HG02973 (cell line): Measurements from ENCODE around the gene NSMF.
"Not testable (repeated sequence)": the region's sequence is repeated elsewhere in the genome, so short reads cannot be mapped to it uniquely, and the experiment has no call there.

Source experiments
- ATAC-seq: cut with Tn5 transposase; IDR thresholded peaks from one replicate; pipeline ENCODE4 v1.9.1; 2021; ENCODE audit warnings: moderate library complexity; ENCODE audit not compliant: unreplicated experiment

NSMF gene

DNA sequence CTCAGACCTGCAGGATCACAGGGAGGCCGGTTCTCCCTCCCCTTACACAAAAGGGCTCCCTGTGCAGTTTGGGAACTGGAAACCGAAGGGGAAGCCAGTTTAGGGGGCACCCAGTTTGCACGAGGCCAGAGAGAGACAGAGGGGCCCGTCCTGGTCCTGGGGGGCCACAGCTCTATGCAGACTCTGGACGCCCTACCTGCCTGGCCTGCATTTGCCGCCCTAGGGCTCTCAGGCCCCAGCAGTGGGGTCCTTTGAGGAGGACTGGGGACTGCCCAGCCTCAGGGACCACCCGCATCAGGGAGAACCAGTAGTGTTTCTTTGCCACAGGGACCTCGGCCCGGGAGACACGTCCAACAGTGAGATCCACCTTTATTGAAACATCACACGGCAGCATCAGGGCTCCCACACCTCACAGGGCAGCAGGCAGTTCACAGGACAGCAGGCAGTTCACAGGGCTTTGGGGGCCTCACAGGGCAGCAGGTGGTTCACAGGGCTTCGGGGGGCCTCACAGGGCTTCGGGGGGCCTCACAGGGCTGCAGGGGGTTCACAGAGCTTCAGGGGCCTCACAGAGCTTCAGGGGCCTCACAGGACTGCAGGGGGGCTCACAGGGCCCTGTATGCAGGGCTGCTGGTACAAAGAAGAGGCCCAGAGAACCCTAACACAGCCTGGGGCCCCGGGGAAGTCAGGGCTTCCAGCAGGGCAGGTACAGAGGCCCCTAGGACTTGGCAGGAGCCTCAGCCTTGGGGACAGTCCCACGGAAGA, 648 bp upstream of the NSMF start:
- no peak for ATAC-seq

DNA sequence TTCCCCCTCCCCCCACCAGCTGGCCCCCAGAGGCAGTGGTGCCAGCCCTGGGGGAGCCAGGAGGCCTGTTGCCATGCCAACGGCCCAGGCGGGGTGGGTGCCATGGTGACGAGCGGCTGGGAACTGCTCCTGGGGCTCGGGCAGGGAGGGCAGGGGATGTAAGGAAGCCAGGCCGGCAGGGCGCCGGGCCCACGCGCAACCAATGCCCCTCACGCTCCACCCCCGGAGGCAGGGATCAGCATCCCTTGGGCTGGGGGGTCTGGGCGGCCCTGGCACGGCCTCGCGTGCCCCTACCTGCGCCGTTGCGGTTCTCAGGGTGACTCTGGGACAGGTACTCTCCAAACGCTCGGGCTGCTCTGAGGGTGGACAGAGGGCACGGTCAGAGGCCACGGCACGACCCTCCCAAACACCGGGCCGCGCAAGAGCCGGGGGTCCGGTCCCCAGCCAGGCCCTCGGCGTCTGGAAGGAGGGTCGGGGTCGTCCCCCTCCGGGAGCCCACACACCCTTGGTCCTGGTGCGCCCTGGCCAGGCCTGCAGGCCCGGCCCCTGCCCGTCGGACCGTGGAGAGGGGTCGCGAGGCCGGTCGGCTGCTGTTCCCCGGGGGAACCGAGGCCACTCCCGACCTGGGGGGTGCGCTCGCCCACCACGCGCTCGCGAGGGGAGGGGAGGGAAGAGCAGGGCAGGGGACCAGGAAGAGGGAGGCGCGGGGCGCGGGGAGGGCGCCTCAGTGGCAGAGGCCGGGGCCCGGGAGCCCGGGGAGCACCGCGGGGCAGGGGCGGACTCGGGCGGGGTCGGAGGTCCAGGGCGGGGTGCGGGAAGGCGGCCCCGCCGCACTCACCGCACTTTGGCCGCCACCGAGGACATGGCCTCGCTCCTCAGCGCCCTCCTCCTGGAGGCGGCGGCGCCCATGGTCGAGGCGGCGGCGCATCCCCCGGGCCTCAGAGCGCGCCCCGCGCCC, 661 bp downstream of the NSMF start:
- ATAC-seq, result peak; percentile 6

DNA sequence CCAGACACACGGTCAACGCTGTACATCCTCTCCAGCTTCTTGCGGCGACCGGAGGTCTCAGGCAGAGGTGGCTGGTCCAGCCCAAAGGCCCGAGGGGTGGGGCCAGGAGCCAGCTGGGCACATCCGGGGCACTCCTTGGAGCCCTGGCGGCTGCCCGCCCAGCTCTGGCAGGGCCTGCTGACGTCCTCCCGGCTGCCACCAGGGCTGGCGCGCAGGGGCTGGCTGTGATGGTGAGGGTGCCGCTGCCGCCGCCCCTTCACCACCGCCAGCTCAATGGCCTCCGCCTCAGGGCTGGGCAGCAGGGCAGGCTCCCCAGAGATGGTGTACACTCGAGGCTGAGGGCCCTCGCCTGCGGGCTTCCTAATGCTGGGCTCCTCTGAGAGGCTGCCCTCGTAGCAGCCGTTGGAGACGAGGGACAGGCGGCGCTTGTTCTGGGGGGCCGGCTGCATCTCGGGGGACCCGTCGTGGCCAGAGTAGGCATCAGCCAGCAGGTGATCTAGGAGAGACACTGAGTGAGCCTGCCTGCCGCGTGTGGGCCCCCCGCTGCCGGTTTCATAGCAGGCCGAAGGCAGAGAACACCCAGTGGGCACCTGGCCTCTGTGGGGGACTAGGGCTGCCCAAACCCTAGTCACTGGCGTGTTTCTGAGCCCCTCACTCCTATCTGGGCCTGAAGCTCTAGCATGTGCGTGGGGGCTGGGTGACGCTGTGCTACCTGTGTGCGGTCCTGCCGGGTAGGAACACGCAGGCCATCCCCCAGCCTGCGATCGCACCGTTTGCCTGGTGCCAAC, 1.5 kb downstream of the NSMF start:
- ATAC-seq, result no peak

GRCh38 chr9:137456864-137457405, 2.2 kb downstream of the NSMF start:
- ATAC-seq, result no peak

DNA sequence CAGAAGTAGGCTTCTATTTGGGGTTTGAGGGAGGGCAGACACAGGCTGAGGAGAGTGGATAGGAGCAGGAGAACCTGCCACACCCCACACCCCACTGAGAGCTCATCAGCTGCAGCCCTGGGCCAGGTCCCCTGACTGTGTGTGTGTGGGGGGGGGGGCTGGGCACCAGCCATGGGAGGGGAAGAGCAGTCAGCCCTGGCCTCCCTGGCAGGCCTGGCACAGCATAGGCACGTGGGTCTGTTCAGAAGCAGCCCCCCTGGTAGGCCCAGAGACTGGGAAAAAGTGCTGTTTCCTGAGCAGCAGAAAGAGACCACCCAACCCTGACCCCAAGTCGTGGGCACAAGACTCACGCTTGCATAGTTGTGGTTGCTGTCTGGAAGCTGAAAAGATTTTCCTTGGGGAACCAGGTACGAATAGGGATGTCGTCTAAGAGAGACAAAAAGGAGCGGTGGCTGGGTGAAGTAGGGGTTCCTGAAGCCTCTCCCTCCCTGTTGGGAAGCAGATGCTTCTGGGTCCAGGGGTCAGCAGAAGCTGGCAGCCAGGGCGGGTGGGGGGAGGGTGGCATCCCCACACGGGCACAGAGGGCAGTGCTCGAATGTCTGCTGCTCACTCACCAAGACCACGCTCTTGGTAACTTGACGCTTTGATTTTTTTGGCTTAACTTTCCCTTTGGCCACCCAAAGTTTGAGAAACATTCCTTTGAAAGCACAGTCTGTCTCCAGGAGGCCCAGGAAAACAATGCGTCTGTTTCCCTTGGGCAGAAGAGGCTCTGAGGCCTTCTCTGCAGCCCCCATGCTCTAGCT, 2.9 kb downstream of the NSMF start:
- ATAC-seq, result no peak

- no peak for ATAC-seq
Measured at GRCh38 chr9:137455359-137455991, 3.7 kb downstream of the NSMF start.

DNA sequence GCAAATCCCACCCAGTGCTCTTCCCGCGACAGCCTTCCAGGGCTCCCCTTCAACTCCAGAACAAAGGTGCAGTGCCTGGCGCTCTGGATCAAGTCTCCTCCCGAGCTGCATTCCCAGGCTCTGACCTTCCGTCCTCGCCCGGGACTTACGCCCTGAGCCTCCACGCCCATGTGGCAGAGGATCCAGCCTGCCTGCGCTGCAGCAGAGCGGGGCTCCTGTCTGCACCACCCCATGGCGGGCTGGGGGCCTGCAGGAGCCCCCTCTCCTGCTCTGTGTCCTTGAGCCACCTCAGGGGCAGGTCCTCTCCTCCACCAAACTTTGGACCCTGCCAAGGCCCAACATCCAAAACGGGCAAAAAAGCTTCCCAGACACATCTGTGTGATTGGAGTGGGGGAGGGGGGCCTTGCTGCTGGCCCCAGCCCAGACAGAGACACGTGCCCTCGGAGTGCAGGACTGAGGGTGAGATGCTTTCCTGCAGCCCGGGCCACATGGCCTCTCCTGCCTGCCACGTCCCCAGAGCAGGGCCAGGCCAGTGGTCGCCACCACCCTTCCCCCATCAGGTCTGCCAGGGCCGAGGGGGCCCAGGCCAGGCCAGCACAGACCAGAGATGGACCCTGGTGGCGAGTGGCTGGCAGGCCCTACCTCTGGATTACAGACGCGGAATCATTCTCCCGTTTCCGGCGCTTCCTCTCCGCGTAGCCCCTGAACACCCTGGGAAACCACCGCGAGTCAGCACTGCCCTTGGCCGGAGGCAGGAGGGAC, 4.4 kb downstream of the NSMF start:
- no peak for ATAC-seq

GRCh38 chr9:137454145-137454596, 5.0 kb downstream of the NSMF start:
- no peak for ATAC-seq

DNA sequence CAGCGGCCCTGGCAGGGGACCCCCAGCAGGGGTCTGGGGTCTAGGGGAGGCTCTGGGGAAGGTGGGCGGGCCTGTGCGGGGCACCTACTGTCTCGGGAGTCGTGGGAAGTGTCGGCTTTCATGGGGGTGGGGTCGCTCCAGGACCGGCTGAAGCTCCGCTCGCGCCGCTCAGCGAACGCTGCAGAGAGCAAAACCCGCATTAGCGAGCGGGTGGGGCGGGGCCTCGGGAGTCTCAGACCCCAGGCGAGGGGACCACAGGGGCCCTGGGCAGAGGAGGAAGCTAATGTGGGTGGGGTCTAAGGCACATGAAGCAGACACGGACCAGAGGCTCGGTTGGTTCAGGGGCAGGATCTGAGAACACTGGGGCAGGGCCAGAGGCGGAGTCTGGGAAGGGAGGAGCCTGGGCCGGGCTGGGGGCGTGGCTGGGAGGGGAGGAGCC, 5.5 kb downstream of the NSMF start:
- peak; percentile 49 for ATAC-seq

- no peak for ATAC-seq
Measured at GRCh38 chr9:137452761-137453642, 6.1 kb downstream of the NSMF start.

GRCh38 chr9:137452006-137452760, 7.0 kb downstream of the NSMF start:
- ATAC-seq, result no peak

- not testable (repeated sequence) for ATAC-seq
Measured at GRCh38 chr9:137451264-137452005, 7.7 kb downstream of the NSMF start.

DNA sequence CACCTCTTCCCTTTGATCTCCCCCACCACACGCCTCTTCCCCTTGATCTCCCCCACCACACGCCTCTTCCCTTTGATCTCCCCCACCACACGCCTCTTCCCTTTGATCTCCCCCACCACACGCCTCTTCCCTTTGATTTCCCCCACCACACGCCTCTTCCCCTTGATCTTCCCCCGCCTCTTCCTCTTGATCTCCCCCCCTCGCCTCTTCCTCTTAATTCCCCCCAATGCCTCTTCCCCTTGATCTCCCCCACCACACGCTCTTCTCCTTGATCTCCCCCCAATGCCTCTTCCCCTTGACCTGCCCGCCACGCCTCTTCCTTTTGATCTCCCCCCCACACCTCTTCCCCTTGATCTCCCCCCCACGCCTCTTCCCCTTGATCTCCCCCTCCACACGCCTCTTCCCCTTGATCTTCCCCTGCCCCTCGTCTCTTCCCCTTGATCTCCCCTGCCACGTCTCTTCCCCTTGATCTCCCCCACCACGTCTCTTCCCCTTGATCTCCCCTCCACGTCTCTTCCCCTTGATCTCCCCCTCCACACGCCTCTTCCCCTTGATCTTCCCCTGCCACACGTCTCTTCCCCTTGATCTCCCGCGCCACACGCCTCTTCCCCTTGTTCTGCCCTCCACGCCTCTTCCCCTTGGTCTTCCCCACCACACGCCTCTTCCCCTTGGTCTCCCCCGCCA, 8.5 kb downstream of the NSMF start:
- not testable (repeated sequence) for ATAC-seq

DNA sequence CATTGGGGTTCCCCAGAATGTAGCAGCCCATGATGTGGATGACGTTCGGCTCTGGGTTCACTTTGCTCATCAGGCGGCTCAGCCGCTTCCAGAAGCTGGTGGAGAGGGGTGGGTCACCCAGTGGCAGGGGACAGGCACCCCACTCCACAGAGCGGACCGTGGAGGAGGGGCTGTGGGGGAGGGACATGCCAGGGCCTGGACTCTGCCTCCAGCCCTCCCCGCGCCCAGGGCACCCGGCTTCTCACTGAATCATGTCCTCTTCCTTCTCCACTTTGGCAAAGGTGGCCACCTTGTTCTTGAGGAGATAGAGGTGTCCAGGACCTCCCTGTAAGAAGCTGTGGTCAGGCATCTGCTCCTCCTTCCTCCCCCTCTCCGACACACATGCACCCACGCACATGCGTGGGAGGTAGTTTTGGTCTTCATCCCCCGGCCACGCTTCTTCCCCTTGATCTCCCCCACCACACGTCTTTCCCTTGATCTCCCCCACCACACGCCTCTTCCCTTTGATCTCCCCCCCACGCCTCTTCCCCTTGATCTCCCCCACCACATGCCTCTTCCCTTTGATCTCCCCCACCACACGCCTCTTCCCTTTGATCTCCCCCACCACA, 9.1 kb downstream of the NSMF start:
- no peak for ATAC-seq

- no peak for ATAC-seq
Measured at GRCh38 chr9:137449081-137449844, 9.9 kb downstream of the NSMF start.
